ENCODE data around the gene ADGRD1. TPM values are rescaled to one million over a fixed set of nuclear protein-coding genes. Genes with fewer than 3 reads are reported as not detected.

Gene ADGRD1
- total RNA-seq, 3 donors from 2014 or later = 11.6 to 47.5 (median 18.7) TPM

DNA sequence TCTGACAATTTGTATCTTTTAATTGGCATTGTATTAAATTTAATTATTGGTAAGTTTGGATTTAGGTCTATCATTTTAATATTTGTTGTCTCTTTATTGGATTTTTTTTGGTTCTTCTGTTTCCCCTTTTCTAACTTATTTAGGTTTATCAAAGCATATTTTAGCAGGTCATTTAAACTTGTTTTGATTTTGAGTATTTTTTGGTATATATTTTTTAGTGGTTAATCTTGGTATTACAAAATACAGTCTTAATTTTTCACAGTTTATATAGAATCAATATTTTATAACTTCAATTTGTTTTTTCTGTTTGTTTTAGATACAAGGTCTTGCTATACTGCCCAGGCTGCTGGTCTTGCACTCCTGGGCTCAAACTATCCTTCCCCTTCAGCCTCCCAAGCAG is 15.5 kb upstream of the ADGRD1 start:
- TF ChIP-seq, protein P1, sequence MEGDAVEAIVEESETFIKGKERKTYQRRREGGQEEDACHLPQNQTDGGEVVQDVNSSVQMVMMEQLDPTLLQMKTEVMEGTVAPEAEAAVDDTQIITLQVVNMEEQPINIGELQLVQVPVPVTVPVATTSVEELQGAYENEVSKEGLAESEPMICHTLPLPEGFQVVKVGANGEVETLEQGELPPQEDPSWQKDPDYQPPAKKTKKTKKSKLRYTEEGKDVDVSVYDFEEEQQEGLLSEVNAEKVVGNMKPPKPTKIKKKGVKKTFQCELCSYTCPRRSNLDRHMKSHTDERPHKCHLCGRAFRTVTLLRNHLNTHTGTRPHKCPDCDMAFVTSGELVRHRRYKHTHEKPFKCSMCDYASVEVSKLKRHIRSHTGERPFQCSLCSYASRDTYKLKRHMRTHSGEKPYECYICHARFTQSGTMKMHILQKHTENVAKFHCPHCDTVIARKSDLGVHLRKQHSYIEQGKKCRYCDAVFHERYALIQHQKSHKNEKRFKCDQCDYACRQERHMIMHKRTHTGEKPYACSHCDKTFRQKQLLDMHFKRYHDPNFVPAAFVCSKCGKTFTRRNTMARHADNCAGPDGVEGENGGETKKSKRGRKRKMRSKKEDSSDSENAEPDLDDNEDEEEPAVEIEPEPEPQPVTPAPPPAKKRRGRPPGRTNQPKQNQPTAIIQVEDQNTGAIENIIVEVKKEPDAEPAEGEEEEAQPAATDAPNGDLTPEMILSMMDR (IDR thresholded peaks at IDR 0.05) = no peak
- no peak for TF ChIP-seq POLR2AphosphoS5 (IDR thresholded peaks at IDR 0.05)
- no peak for TF ChIP-seq POLR2A (IDR thresholded peaks at IDR 0.05)
- H3K4me3 ChIP-seq = no peak overlapping the region
- H3K9me3 ChIP-seq = peaks cover 0 to 24% of the 10 kb centered on the region in 2 donors
- no peak overlapping the region for H3K27ac ChIP-seq
- H3K36me3 ChIP-seq = no peaks in the 10 kb centered on the region
- no peak for DNase-seq (ENCODE audit: low spot score in 2 of 2)
- H3K4me1 ChIP-seq = no peaks in the 10 kb centered on the region
- intact Hi-C loops (cut with DNase I; ENCODE audit: low total_unique reads) = no loop called here
- peaks cover 0 to 10% of the 10 kb centered on the region in 2 donors for H3K27me3 ChIP-seq

DNA sequence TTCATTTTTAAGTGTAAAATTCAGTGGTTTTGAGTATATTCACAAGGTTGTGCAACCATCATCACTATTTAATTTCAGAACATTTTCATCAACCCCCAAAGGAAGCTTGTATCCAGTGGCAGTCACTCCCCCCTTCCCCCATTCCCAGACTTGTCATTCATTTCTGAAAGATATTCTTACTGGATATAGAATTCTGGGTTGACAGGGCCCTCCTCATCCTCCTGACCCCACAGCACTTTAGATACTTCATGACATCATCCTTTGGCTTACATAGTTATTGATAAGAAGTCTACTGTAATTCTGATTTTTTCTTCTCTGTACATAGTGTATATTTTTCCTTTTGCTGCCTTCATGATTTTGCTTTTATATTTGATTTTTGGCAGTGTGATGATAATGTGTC is 8.8 kb upstream of the ADGRD1 start:
- Histone ChIP-seq H3K4me1 (no peaks in the 10 kb centered on the region), H3K9me3 (peaks cover 0 to 10% of the 10 kb centered on the region in 2 donors), H3K27ac (no peak overlapping the region), H3K27me3 (peaks cover 0 to 14% of the 10 kb centered on the region in 2 donors), H3K4me3 (no peak overlapping the region), H3K36me3 (no peaks in the 10 kb centered on the region)
- TF ChIP-seq, protein P1 (IDR thresholded peaks at IDR 0.05) = no peak
- no peak for TF ChIP-seq POLR2A (IDR thresholded peaks at IDR 0.05)
- TF ChIP-seq POLR2AphosphoS5 (IDR thresholded peaks at IDR 0.05) = no peak
- DNase-seq (ENCODE audit: low spot score in 2 of 2) = no peak
- intact Hi-C loops (cut with DNase I; ENCODE audit: low total_unique reads) = no loop called here

DNA sequence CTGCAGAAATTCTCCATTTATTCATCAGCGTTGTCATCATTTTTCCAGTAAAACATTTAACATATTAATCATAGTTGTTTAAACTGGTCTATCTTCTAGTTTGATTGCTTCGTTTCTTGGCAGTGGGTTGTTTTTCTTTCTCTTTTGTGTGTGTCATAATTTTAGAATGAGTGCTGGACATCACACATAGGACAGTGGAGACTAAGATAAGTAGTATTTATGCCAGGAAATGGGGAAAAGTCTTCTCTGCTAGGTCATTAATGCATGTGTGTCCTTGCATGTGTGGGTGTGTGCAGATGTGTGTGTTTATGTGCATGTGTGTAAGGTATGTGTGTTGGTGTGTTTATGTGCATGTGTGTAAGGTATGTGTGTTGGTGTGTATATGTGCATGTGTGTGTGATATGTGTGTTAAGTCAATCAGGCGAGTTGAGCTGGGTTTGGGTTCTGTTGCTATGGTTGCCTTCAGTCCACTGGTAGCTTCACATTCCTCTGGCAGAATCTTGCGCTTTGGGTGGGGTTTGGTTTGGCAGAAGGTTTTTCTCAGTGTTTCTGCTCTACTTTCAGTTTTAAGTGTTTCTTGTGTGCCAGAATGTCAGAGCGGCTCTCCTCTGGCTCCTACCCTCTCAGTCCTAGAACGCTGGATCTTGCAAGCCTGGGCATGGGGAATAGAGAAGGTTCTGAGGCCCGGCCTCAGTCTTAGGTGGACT is 7.8 kb upstream of the ADGRD1 start:
- TF ChIP-seq, protein P1 (IDR thresholded peaks at IDR 0.05) = no peak
- no peak overlapping the region for H3K4me3 ChIP-seq
- H3K27me3 ChIP-seq = peaks cover 0 to 14% of the 10 kb centered on the region in 2 donors
- H3K4me1 ChIP-seq = no peaks in the 10 kb centered on the region
- H3K9me3 ChIP-seq = no peaks in the 10 kb centered on the region
- no peaks in the 10 kb centered on the region for H3K36me3 ChIP-seq
- H3K27ac ChIP-seq = peak overlapping the region in 1 of 2 donors; percentile 61
- DNase-seq (ENCODE audit: low spot score in 2 of 2) = no peak
- intact Hi-C loops (cut with DNase I; ENCODE audit: low total_unique reads) = no loop called here

DNA sequence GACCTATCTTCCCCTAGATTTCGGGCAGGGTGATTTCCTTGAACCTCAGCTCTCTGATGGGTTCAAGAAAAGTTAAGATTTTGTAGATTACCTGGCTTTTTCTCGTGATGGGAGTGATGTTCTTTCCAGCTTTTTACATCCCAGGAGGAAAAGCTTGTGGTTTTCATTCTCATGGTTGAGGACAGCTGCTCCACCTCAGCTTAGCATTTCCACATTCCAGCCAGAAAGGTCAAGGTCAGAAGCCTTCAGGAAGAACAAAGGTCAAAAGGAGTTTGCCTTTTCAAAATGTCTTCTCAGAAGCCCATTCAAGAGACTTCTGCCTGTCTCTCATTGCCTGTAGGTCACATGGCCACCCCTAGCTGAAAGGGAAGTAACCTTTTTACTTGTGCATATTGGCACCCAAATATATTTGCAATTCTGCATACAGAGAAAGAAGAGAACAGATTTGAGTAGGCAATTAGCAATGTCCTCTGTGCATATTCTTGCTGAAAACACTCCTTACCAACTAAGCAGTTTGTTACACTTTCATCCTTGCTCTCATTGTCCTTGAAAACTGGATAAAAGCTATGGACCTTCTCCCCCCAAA is 6.6 kb upstream of the ADGRD1 start:
- H3K4me3 ChIP-seq = no peak overlapping the region
- no peak for DNase-seq (ENCODE audit: low spot score in 2 of 2)
- no peaks in the 10 kb centered on the region for H3K9me3 ChIP-seq
- intact Hi-C loops (cut with DNase I; ENCODE audit: low total_unique reads) = no loop called here
- TF ChIP-seq, protein P1 (IDR thresholded peaks at IDR 0.05) = no peak
- TF ChIP-seq POLR2A (IDR thresholded peaks at IDR 0.05) (no peak), POLR2AphosphoS5 (IDR thresholded peaks at IDR 0.05) (no peak)
- no peak overlapping the region for H3K27ac ChIP-seq
- H3K27me3 ChIP-seq = peaks cover 0 to 17% of the 10 kb centered on the region in 2 donors
- no peaks in the 10 kb centered on the region for H3K36me3 ChIP-seq
- no peaks in the 10 kb centered on the region for H3K4me1 ChIP-seq

DNA sequence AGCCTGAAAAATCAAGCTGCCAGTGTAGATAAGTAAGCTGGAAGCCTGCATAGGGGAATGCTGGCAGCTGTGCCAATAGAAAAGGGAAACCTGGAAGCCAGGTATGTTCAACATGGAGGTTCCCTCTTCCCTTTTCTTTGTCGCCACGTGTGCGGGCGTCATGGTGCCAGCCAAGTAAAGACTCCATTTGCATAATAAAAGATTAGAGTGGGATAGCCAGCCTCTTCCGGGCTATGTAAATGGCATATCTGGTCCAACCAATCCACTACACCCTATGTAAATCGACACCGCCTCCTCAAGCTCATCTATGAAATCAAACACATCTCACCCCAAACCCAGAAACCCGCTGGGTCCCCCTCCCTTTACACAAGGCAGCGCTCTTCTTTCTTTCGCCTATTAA is 5.6 kb upstream of the ADGRD1 start:
- TF ChIP-seq, protein P1 (IDR thresholded peaks at IDR 0.05) = no peak
- TF ChIP-seq POLR2A (IDR thresholded peaks at IDR 0.05) (no peak), POLR2AphosphoS5 (IDR thresholded peaks at IDR 0.05) (no peak)
- no peak for DNase-seq (ENCODE audit: low spot score in 2 of 2)
- intact Hi-C loops (cut with DNase I; ENCODE audit: low total_unique reads) = no loop called here

More for the DNA sequence above, 5.6 kb upstream of the ADGRD1 start:
- peak overlapping the region in 2 of 3 donors; percentile 17 to 33 for H3K4me3 ChIP-seq
- H3K36me3 ChIP-seq = no peaks in the 10 kb centered on the region
- peaks cover 0 to 17% of the 10 kb centered on the region in 2 donors for H3K27me3 ChIP-seq
- H3K4me1 ChIP-seq = no peaks in the 10 kb centered on the region
- no peak overlapping the region for H3K27ac ChIP-seq
- no peaks in the 10 kb centered on the region for H3K9me3 ChIP-seq

Data from breast epithelium (tissue), 4 donors.